Activated naive CD8-positive, alpha-beta T cell (primary cell): ENCODE results near the gene ADAM22.

Experiments used
- H3K27ac Mint-ChIP-seq: one replicate; pipeline ENCODE4 v1.8.0; 2021; ENCODE audit warnings: mixed read lengths
- H3K27me3 Mint-ChIP-seq: one replicate; pipeline ENCODE4 v1.8.0; 2021; ENCODE audit warnings: mixed read lengths
- H3K36me3 Mint-ChIP-seq: one replicate; pipeline ENCODE4 v1.8.0; 2021; ENCODE audit warnings: mixed read lengths
- H3K4me1 Mint-ChIP-seq: one replicate; pipeline ENCODE4 v1.8.0; 2021; ENCODE audit warnings: low read depth, mixed read lengths
- H3K4me3 Mint-ChIP-seq: one replicate; pipeline ENCODE4 v1.8.0; 2021; ENCODE audit warnings: mild to moderate bottlenecking, mixed read lengths
- H3K9me3 Mint-ChIP-seq: one replicate; pipeline ENCODE4 v1.8.0; 2021; ENCODE audit warnings: low read depth, mixed read lengths

ADAM22 gene

DNA sequence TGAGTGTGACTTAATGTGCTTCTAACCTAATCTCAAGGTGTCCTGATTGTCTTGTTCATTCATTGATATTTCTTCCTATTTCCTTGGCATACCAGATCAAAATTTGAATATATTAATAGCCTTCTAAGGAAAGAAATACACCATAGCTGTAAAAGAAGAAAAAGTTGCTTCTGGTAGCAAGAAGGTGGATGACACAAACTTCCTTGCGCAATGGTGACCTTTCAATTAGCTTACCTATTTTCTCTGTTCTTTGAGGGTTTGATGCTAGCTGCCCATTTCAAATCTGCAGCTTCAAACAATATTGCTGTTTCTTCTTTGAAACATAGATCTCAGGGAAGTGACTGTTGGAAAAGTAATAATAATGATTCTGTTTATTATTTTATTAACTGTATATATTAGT lies 108.8 kb downstream of the ADAM22 start:
- no peaks in the 10 kb centered on the region for H3K27me3 Mint-ChIP-seq
- H3K27ac Mint-ChIP-seq = no peak overlapping the region
- H3K4me3 Mint-ChIP-seq = no peak overlapping the region
- H3K9me3 Mint-ChIP-seq = no peaks in the 10 kb centered on the region
- H3K4me1 Mint-ChIP-seq = peaks cover 16% of the 10 kb centered on the region
- H3K36me3 Mint-ChIP-seq = no peaks in the 10 kb centered on the region

DNA sequence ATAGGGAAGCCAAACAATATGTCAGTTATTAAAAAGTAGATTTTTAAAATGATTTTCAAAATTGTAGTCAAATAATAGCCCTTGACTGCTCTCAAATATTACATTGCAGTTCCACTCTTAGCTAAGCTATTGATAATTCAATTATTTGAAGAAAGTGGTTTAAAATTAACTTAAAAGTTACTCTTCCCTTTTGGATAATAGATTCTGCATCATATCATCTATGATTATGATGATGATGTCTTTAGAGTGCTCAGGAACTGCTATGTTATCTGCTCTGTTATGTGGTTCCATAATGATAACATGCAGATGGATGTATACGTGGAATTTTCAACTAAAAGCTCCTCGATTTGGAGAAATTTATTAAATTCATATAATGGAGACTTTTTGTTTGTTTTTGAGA lies 110.0 kb downstream of the ADAM22 start:
- H3K4me1 Mint-ChIP-seq = peaks cover 16% of the 10 kb centered on the region
- no peak overlapping the region for H3K27ac Mint-ChIP-seq
- H3K36me3 Mint-ChIP-seq = no peaks in the 10 kb centered on the region
- no peaks in the 10 kb centered on the region for H3K27me3 Mint-ChIP-seq
- H3K4me3 Mint-ChIP-seq = no peak overlapping the region
- H3K9me3 Mint-ChIP-seq = no peaks in the 10 kb centered on the region

DNA sequence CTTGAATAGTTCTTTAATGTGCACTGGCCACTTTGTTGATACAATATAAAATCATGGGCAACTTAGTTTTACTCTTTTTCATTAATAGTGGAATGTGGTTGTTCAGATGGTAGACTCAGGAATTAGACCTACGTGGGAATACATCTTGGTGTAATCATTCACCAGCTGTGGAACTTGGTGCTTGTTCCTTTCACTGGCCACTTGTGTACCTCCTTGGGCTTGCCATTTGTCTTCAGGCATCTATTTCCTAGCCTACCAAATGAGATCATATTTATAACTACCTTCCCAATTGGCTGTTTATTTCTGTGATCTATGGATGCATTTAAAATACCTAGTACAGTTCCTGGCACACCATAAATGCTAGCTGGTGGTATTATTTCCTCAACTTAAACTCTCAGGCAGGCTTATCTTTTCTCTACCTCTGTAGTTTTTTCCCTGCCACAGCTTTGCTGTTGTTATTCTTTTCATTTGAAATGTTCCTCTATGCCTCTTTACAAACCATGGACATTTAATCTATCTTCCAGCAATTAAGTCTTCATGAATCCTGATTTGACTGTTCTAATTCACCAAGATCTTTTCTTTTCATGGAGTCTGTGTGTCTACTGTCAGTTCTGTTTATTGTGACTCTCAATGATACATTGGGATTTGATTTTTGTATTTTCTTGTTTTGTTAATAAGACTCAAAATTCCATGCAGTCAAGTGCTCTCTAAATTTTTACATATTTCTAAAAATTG lies 113.0 kb downstream of the ADAM22 start:
- H3K9me3 Mint-ChIP-seq = no peaks in the 10 kb centered on the region
- H3K4me1 Mint-ChIP-seq = peaks cover 14% of the 10 kb centered on the region
- H3K27me3 Mint-ChIP-seq = no peaks in the 10 kb centered on the region
- H3K27ac Mint-ChIP-seq = no peak overlapping the region
- H3K36me3 Mint-ChIP-seq = no peaks in the 10 kb centered on the region
- no peak overlapping the region for H3K4me3 Mint-ChIP-seq

GRCh38 chr7:88057655-88058054 lies 123.6 kb downstream of the ADAM22 start:
- Mint-ChIP-seq H3K27me3 (no peaks in the 10 kb centered on the region), H3K9me3 (no peaks in the 10 kb centered on the region), H3K27ac (no peak overlapping the region), H3K36me3 (peaks cover 8% of the 10 kb centered on the region), H3K4me3 (no peak overlapping the region), H3K4me1 (peaks cover 10% of the 10 kb centered on the region)

- Mint-ChIP-seq H3K27ac (no peak overlapping the region), H3K4me3 (no peak overlapping the region), H3K4me1 (peaks cover 12% of the 10 kb centered on the region), H3K27me3 (no peaks in the 10 kb centered on the region), H3K9me3 (no peaks in the 10 kb centered on the region), H3K36me3 (peaks cover 5% of the 10 kb centered on the region)
These were observed 128.2 kb downstream of the ADAM22 start for GRCh38 chr7:88062238-88062637.

GRCh38 chr7:88069093-88069492 lies 135.0 kb downstream of the ADAM22 start:
- Mint-ChIP-seq H3K4me3 (no peak overlapping the region), H3K4me1 (no peaks in the 10 kb centered on the region), H3K9me3 (peaks cover 5% of the 10 kb centered on the region), H3K36me3 (peaks cover 10% of the 10 kb centered on the region), H3K27ac (no peak overlapping the region), H3K27me3 (no peaks in the 10 kb centered on the region)

DNA sequence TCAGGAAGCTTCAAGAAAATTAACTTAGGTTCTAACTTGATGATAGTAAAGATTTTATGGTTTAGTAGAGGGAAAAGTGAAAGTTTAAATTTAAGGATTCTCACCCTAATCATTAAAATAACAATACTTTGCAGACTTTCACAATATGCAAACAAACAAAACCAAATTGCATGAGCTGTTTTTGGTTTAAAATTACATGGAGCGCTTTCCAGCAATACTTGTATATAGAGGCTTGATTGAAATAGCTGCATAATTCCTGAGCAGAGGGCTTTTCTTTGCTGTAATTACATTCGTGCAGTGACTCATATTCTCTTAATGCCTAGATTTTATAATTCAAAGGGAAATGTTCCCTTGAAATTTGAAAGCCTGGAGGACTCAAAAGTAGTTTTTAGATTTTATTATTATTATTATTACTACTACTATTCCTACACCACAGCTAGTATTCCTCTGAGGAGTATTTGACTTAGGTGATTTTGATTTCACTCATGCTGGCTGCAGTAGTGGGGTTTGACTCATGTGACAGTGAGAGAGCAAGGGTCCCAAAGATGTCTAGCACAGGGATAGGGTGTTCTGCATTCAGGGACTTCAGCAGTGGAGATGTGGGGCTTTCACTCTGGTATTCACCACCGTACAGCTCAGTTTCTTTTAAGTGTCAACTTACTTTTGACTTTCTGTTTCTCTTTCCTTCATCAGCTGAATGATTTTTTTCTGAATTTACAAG lies 138.1 kb downstream of the ADAM22 start:
- Mint-ChIP-seq H3K27ac (no peak overlapping the region), H3K4me1 (no peaks in the 10 kb centered on the region), H3K27me3 (no peaks in the 10 kb centered on the region), H3K36me3 (peaks cover 15% of the 10 kb centered on the region), H3K4me3 (no peak overlapping the region), H3K9me3 (peaks cover 5% of the 10 kb centered on the region)

DNA sequence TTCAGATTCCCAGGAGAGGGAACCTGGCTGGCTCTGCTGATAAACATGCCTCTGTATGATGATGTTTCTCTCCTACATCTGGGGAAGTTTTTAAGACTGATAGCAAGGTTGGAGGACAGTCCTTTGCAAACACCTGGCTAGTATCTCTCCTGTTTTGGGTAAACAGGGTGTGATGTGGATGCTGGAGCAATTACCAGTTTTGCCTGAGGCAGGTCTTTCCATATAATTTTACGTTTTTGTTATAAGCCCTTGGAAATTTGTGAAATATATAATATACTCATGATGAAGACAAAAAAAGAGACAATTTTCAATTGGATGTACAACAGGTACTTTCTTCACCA lies 138.6 kb downstream of the ADAM22 start:
- peaks cover 5% of the 10 kb centered on the region for H3K9me3 Mint-ChIP-seq
- H3K27ac Mint-ChIP-seq = no peak overlapping the region
- H3K4me1 Mint-ChIP-seq = no peaks in the 10 kb centered on the region
- H3K4me3 Mint-ChIP-seq = no peak overlapping the region
- H3K27me3 Mint-ChIP-seq = no peaks in the 10 kb centered on the region
- H3K36me3 Mint-ChIP-seq = peaks cover 16% of the 10 kb centered on the region

GRCh38 chr7:88073626-88074025 lies 139.6 kb downstream of the ADAM22 start:
- H3K4me3 Mint-ChIP-seq = no peak overlapping the region
- no peaks in the 10 kb centered on the region for H3K27me3 Mint-ChIP-seq
- H3K4me1 Mint-ChIP-seq = no peaks in the 10 kb centered on the region
- H3K9me3 Mint-ChIP-seq = peaks cover 5% of the 10 kb centered on the region
- H3K36me3 Mint-ChIP-seq = peaks cover 16% of the 10 kb centered on the region
- no peak overlapping the region for H3K27ac Mint-ChIP-seq

GRCh38 chr7:88075216-88075615 lies 141.2 kb downstream of the ADAM22 start:
- H3K4me3 Mint-ChIP-seq = no peak overlapping the region
- no peak overlapping the region for H3K27ac Mint-ChIP-seq
- H3K4me1 Mint-ChIP-seq = no peaks in the 10 kb centered on the region
- peaks cover 12% of the 10 kb centered on the region for H3K36me3 Mint-ChIP-seq
- no peaks in the 10 kb centered on the region for H3K27me3 Mint-ChIP-seq
- no peaks in the 10 kb centered on the region for H3K9me3 Mint-ChIP-seq

GRCh38 chr7:88083883-88084282 lies 149.8 kb downstream of the ADAM22 start:
- Mint-ChIP-seq H3K9me3 (no peaks in the 10 kb centered on the region), H3K36me3 (no peaks in the 10 kb centered on the region), H3K27ac (no peak overlapping the region), H3K27me3 (no peaks in the 10 kb centered on the region), H3K4me3 (no peak overlapping the region), H3K4me1 (no peaks in the 10 kb centered on the region)

DNA sequence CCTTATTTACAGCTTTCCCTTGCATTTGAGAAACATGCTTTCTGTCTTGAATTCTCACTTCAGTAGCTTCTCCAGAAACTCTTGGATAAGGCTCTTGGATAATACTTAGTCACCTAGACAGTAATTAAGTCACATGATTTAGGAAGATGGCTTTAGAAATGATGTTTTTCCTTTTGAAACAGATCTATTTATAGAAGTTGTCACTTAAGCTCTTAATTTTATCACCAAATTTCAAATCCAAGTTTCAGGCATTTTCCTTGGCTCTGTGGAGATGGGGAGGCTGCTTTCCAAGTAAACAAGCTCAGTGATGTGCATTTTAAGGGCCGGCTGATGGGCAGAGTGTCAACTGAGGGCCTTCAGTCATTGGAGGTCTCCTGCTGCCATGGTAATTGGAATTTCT lies 155.5 kb downstream of the ADAM22 start:
- Mint-ChIP-seq H3K4me1 (peaks cover 14% of the 10 kb centered on the region), H3K36me3 (no peaks in the 10 kb centered on the region), H3K4me3 (no peak overlapping the region), H3K27me3 (no peaks in the 10 kb centered on the region), H3K9me3 (no peaks in the 10 kb centered on the region), H3K27ac (no peak overlapping the region)

DNA sequence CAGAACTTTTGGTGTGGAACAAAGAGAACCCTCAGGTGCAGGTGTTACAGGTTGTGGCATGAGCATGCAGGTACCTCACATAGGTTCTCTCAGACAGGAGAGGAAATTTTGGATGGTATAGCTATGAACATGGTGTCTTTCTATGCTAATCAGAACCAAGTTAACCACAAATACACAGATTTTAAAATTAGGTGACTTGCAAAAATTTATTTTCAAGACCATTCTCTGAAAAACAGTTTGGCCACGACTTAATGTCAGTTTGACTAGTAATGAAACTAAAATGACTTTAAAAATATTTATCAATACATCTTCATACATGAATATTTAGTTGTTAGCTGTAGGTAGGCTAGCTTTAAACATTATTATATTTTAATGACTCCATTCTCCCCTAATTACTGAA lies 156.2 kb downstream of the ADAM22 start:
- Mint-ChIP-seq H3K27ac (no peak overlapping the region), H3K4me1 (peaks cover 14% of the 10 kb centered on the region), H3K36me3 (no peaks in the 10 kb centered on the region), H3K4me3 (no peak overlapping the region), H3K9me3 (no peaks in the 10 kb centered on the region), H3K27me3 (no peaks in the 10 kb centered on the region)

DNA sequence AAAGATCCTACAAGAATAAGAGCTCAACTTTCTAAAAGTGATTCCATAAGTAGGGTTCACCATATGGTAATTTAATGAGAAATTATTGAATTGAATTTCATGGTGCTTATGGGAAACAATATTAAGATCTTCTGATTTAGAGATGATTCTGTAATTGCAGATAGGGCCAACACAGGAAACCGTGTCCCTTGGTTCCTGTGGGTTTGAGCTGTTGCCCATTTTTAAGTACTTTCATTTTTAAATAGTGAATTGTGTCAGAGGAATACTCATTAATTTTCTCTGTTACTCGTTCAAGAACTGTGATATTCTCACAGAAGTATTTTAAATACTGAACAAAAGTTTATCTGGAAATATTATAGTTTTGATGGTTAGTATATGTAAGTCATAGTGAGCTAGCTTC lies 156.6 kb downstream of the ADAM22 start:
- Mint-ChIP-seq H3K27ac (no peak overlapping the region), H3K4me3 (no peak overlapping the region), H3K4me1 (peaks cover 14% of the 10 kb centered on the region), H3K36me3 (no peaks in the 10 kb centered on the region), H3K27me3 (no peaks in the 10 kb centered on the region), H3K9me3 (no peaks in the 10 kb centered on the region)

- Mint-ChIP-seq H3K36me3 (no peaks in the 10 kb centered on the region), H3K27me3 (no peaks in the 10 kb centered on the region), H3K9me3 (no peaks in the 10 kb centered on the region), H3K27ac (no peak overlapping the region), H3K4me3 (no peak overlapping the region), H3K4me1 (peaks cover 14% of the 10 kb centered on the region)
These were observed 158.1 kb downstream of the ADAM22 start for GRCh38 chr7:88091988-88092675.
